Ascending aorta (tissue), 2 donors: ENCODE results near the gene RAB11FIP2. TPM values are rescaled to one million over a fixed set of nuclear protein-coding genes. Genes with fewer than 3 reads are reported as not detected.

ENCODE experiments used
- DNase-seq, 2 donors: peaks; one replicate each; pipeline ENCODE4 v3.0.0-alpha.2; 2019; ENCODE audit warnings: low spot score in 2 of 2
- H3K27ac ChIP-seq, 2 donors: fragments of 200-600 bp; sonication (generic); one replicate each; pipeline ENCODE4 v1.5.1; 2016 to 2017; ENCODE audit warnings: mild to moderate bottlenecking in 1 of 2
- H3K27me3 ChIP-seq: fragments of 200-600 bp; sonication (generic); one replicate; pipeline ENCODE4 v1.5.1; 2017
- H3K36me3 ChIP-seq, 2 donors: fragments of 200-600 bp; sonication (generic); one replicate each; pipeline ENCODE4 v1.5.1; 2016
- H3K4me1 ChIP-seq, 2 donors: fragments of 200-600 bp; sonication (generic); one replicate each; pipeline ENCODE4 v1.5.1; 2016 to 2017; ENCODE audit warnings: mild to moderate bottlenecking in 1 of 2
- H3K4me3 ChIP-seq, 2 donors: fragments of 200-600 bp; sonication (generic); one replicate each; pipeline ENCODE4 v1.5.1; 2016 to 2017; ENCODE audit warnings: mild to moderate bottlenecking in 1 of 2
- H3K9me3 ChIP-seq, 2 donors: fragments of 200-600 bp; sonication (generic); one replicate each; pipeline ENCODE4 v1.5.1; 2016
- CTCF ChIP-seq, 3 experiments: fragments of 200-600 bp in 2 of 3; fragments of 450-650 bp in 1 of 3; sonication (generic) in 2 of 3; IDR thresholded peaks; one replicate each; pipeline ENCODE4 v1.5.1; 2016 to 2019; ENCODE audit warnings: antibody characterized with exemption in 3 of 3, mild to moderate bottlenecking in 1 of 3, moderate library complexity in 1 of 3
- intact Hi-C: fragments of 100-400 bp; cut with DNase I; formaldehyde crosslinking; loops from one replicate; pipeline ENCODE4 v1.15.1; 2023
- total RNA-seq: library from RNA; depleted of rRNA; stranded (reverse); fragments of >200 nt; gene quantifications from one replicate; pipeline ENCODE4 v1.1.0, GENCODE V29; 2016

RAB11FIP2 gene
- total RNA-seq = 2.8 TPM

GRCh38 chr10:118046395-118047156 lies at the start of gene RAB11FIP2:
RAB11FIP2 (minus strand) TSS chr10:118046941; CDS start chr10:118046163, 778 bp downstream.
- H3K4me1 ChIP-seq = peaks cover 2 to 22% of the 10 kb centered on the region in 2 donors
- peak; percentile 82 to 98 for DNase-seq
- no peaks in the 10 kb centered on the region for H3K36me3 ChIP-seq
- intact Hi-C loops = loop anchor here (2.0 to 10.0 kb wide), 6 partner anchors 296 to 1848 kb away; partner anchors contain the start of genes CACUL1, FAM204A, HSPA12A and PDZD8
- TF ChIP-seq CTCF (IDR thresholded peaks at IDR 0.05) = peak in 1 of 3 experiments; percentile 17
- no peaks in the 10 kb centered on the region for H3K27me3 ChIP-seq
- peak within 1 kb of the TSS; percentile 91 to 98 for H3K27ac ChIP-seq
- H3K9me3 ChIP-seq = no peaks in the 10 kb centered on the region
- peak within 1 kb of the TSS; percentile 75 to 96 for H3K4me3 ChIP-seq

DNA sequence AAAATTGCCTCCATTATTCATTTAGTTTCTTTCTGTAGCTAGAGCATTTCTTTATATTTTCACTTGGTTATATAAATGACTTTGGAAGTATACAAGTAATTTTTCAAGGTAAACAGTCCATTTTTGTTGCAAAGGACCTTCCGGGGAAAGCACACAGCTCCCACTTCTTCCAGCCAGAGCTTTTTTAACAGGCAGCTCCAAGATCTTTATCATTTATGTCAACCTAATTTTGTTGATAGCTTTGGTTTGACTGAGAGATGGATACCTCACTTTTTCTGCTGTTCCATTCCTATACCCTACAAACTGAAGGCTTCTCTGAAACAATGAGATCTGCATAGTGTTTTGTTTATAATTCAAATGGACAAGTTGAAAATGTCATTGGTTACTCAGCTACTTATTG lies 49.3 kb upstream of the RAB11FIP2 start:
- no peak for DNase-seq
- TF ChIP-seq CTCF (IDR thresholded peaks at IDR 0.05) = no peak
- Histone ChIP-seq H3K27ac (no peak overlapping the region), H3K36me3 (no peaks in the 10 kb centered on the region), H3K4me3 (no peak overlapping the region), H3K27me3 (no peaks in the 10 kb centered on the region), H3K9me3 (no peaks in the 10 kb centered on the region), H3K4me1 (no peaks in the 10 kb centered on the region)
- intact Hi-C loops = no loop called here

DNA sequence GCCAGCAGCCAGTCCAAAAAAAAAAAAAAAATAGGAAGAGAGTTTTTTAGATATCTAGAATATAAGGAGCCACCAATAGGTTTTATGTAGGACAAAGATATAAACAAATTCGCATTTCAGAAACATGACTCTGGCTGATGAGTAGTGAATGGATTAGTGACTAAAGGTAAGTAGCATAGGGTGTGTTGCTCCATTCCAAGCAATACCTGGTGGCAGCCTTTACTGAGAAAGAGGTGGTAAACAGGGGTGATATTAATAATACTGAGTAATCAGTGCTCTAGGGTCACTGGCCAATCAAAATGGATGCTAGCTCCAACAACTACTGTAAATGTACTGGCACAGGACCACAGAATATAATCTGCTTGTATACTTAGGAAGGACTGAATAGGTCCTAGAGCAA lies 45.5 kb upstream of the RAB11FIP2 start:
- Histone ChIP-seq H3K27ac (no peak overlapping the region), H3K9me3 (no peaks in the 10 kb centered on the region), H3K4me1 (no peaks in the 10 kb centered on the region), H3K27me3 (no peaks in the 10 kb centered on the region), H3K36me3 (no peaks in the 10 kb centered on the region), H3K4me3 (no peak overlapping the region)
- TF ChIP-seq CTCF (IDR thresholded peaks at IDR 0.05) = no peak
- no peak for DNase-seq
- intact Hi-C loops = no loop called here

DNA sequence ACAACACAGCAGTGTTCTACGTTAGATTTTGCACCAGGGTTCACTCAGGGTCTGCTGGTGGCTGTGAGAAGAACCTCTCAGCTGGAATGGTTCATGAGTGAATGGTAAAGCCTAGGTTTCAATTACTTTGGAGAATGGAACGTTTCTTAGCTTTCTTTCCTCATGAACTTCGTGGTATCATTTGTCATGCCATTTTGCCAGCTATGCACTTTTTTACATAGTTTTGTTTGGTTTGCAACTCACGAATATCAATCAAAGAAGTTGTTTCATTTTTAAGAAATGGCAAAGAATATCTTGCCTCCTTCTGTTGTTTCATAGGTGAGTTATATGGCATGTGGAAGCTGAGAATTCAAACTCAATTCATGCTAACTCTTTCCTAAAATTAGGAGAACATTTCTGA lies 34.1 kb upstream of the RAB11FIP2 start:
- intact Hi-C loops = no loop called here
- no peaks in the 10 kb centered on the region for H3K9me3 ChIP-seq
- H3K27ac ChIP-seq = no peak overlapping the region
- no peaks in the 10 kb centered on the region for H3K4me1 ChIP-seq
- H3K27me3 ChIP-seq = no peaks in the 10 kb centered on the region
- no peak for TF ChIP-seq CTCF (IDR thresholded peaks at IDR 0.05)
- no peak for DNase-seq
- no peaks in the 10 kb centered on the region for H3K36me3 ChIP-seq
- no peak overlapping the region for H3K4me3 ChIP-seq

GRCh38 chr10:118076705-118077104 lies 30.0 kb upstream of the RAB11FIP2 start:
- no peaks in the 10 kb centered on the region for H3K4me1 ChIP-seq
- intact Hi-C loops = no loop called here
- H3K36me3 ChIP-seq = no peaks in the 10 kb centered on the region
- H3K27me3 ChIP-seq = no peaks in the 10 kb centered on the region
- no peak for TF ChIP-seq CTCF (IDR thresholded peaks at IDR 0.05)
- H3K9me3 ChIP-seq = no peaks in the 10 kb centered on the region
- DNase-seq = no peak
- no peak overlapping the region for H3K4me3 ChIP-seq
- no peak overlapping the region for H3K27ac ChIP-seq
